ENCODE data around the gene DBF4. TPM values are rescaled to one million over a fixed set of nuclear protein-coding genes. Genes with fewer than 3 reads are reported as not detected.

Gene DBF4
- total RNA-seq, 1 donor from 2014 or later = 148 TPM

DNA sequence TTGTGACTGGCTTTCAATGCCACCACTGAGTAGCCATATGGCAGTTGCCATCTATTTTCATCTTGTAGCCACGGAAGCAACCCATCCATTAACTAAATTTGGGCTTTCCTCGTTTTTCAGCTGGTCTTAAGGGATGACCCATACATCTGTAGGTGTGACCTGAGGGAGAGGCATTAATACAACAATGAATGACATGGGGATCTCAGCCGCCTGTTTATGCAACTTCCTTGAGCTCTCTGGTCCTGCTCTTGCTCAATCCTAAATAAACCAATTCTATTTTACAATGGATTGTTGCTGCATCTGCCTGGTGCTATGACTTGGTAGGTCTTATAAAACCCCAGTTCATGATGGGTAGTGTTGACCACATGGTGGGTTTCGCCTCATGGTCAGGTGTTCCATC, 35.8 kb downstream of the DBF4 start:
- H3K4me1 Mint-ChIP-seq = no peaks in the 10 kb centered on the region
- Histone ChIP-seq H3K4me3 (no peak overlapping the region), H3K9me3 (ENCODE audit: low read depth) (no peaks in the 10 kb centered on the region), H3K36me3 (peaks cover 7% of the 10 kb centered on the region), H3F3A (ENCODE audit: low read depth) (peaks cover 15% of the 10 kb centered on the region), H3K4me2 (no peak overlapping the region), H3K27ac (no peak overlapping the region), H3K27me3 (no peaks in the 10 kb centered on the region), H3K9ac (no peak overlapping the region), H3K79me2 (ENCODE audit: low read depth) (no peaks in the 10 kb centered on the region), H4K20me1 (ENCODE audit: low read depth) (no peaks in the 10 kb centered on the region), H3K4me1 (no peaks in the 10 kb centered on the region), H2AFZ (replicated peaks) (no peak overlapping the region)
- DNase-seq (ENCODE audit: low spot score) = no peak
- H3K9me3 Mint-ChIP-seq = no peaks in the 10 kb centered on the region
- TF ChIP-seq EZH2 (IDR thresholded peaks at IDR 0.05) (no peak), EZH2phosphoT487 (IDR thresholded peaks at IDR 0.05) (no peak)
- TF ChIP-seq, protein P1, sequence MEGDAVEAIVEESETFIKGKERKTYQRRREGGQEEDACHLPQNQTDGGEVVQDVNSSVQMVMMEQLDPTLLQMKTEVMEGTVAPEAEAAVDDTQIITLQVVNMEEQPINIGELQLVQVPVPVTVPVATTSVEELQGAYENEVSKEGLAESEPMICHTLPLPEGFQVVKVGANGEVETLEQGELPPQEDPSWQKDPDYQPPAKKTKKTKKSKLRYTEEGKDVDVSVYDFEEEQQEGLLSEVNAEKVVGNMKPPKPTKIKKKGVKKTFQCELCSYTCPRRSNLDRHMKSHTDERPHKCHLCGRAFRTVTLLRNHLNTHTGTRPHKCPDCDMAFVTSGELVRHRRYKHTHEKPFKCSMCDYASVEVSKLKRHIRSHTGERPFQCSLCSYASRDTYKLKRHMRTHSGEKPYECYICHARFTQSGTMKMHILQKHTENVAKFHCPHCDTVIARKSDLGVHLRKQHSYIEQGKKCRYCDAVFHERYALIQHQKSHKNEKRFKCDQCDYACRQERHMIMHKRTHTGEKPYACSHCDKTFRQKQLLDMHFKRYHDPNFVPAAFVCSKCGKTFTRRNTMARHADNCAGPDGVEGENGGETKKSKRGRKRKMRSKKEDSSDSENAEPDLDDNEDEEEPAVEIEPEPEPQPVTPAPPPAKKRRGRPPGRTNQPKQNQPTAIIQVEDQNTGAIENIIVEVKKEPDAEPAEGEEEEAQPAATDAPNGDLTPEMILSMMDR (IDR thresholded peaks at IDR 0.05) = no peak
- H3K27me3 Mint-ChIP-seq (ENCODE audit: insufficient read depth, low read depth) = peaks cover 4% of the 10 kb centered on the region
- no peak overlapping the region for H3K4me3 Mint-ChIP-seq
- no peak overlapping the region for H3K27ac Mint-ChIP-seq
- H3K36me3 Mint-ChIP-seq = peaks cover 10% of the 10 kb centered on the region

DNA sequence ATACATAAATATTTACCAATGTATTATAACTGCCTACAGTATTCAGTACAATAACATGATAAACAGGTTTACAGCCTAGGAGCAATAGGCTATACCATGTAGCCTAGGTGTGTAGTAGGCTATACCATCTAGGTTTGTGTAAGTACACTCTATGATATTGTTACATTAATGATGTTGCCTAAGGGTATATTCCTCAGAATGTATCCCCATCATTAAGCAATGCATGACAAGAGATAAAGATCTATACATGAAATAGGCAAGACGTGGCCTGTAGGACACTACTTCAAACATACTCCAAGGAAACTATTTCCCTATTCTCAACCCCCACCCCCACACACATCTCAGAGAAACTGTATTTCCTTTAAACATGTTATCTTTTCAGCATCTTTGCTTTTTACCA, 42.4 kb downstream of the DBF4 start:
- TF ChIP-seq EZH2phosphoT487 (IDR thresholded peaks at IDR 0.05) (no peak), EZH2 (IDR thresholded peaks at IDR 0.05) (no peak)
- TF ChIP-seq, protein P1 (IDR thresholded peaks at IDR 0.05) = no peak
- Histone ChIP-seq H3K79me2 (ENCODE audit: low read depth) (no peaks in the 10 kb centered on the region), H3F3A (ENCODE audit: low read depth) (no peaks in the 10 kb centered on the region), H4K20me1 (ENCODE audit: low read depth) (no peaks in the 10 kb centered on the region), H3K4me1 (no peaks in the 10 kb centered on the region), H3K9ac (no peak overlapping the region), H3K27ac (no peak overlapping the region), H3K36me3 (no peaks in the 10 kb centered on the region), H3K4me2 (no peak overlapping the region), H3K9me3 (ENCODE audit: low read depth) (no peaks in the 10 kb centered on the region), H3K27me3 (no peaks in the 10 kb centered on the region), H3K4me3 (no peak overlapping the region), H2AFZ (replicated peaks) (no peak overlapping the region)
- H3K36me3 Mint-ChIP-seq = no peaks in the 10 kb centered on the region
- no peaks in the 10 kb centered on the region for H3K9me3 Mint-ChIP-seq
- no peak overlapping the region for H3K4me3 Mint-ChIP-seq
- H3K4me1 Mint-ChIP-seq = no peaks in the 10 kb centered on the region
- no peak for DNase-seq (ENCODE audit: low spot score)
- no peak overlapping the region for H3K27ac Mint-ChIP-seq
- no peaks in the 10 kb centered on the region for H3K27me3 Mint-ChIP-seq (ENCODE audit: insufficient read depth, low read depth)

DNA sequence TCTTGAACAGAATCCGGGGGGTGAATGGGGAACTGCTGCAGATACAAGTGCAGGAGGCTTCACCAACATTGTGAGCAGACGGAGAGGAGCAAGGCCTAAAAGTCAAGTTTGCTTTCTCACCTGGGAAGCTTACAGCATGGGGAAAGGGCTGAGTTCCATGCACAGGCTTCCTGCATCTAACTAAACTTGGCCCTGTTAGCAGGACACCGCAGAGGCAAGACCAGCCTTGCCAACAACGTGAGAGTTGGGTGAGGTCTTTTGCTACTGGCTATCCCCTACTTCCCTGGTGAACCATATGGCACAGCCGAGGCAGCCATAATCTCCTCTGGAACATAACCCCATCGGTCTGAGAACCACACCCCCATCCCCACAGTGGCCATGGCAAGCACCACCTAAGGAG, 43.6 kb downstream of the DBF4 start:
- Histone ChIP-seq H3K36me3 (no peaks in the 10 kb centered on the region), H3K79me2 (ENCODE audit: low read depth) (no peaks in the 10 kb centered on the region), H2AFZ (replicated peaks) (no peak overlapping the region), H3K27ac (no peak overlapping the region), H3K9me3 (ENCODE audit: low read depth) (no peaks in the 10 kb centered on the region), H3K27me3 (no peaks in the 10 kb centered on the region), H3K4me3 (no peak overlapping the region), H3K9ac (no peak overlapping the region), H3K4me1 (no peaks in the 10 kb centered on the region), H4K20me1 (ENCODE audit: low read depth) (no peaks in the 10 kb centered on the region), H3F3A (ENCODE audit: low read depth) (no peaks in the 10 kb centered on the region), H3K4me2 (no peak overlapping the region)
- no peaks in the 10 kb centered on the region for H3K27me3 Mint-ChIP-seq (ENCODE audit: insufficient read depth, low read depth)
- no peak for DNase-seq (ENCODE audit: low spot score)
- no peak overlapping the region for H3K4me3 Mint-ChIP-seq
- no peak for TF ChIP-seq EZH2phosphoT487 (IDR thresholded peaks at IDR 0.05)
- TF ChIP-seq, protein P1 (IDR thresholded peaks at IDR 0.05) = no peak
- no peak for TF ChIP-seq EZH2 (IDR thresholded peaks at IDR 0.05)
- H3K9me3 Mint-ChIP-seq = no peaks in the 10 kb centered on the region
- H3K4me1 Mint-ChIP-seq = no peaks in the 10 kb centered on the region
- no peak overlapping the region for H3K27ac Mint-ChIP-seq
- no peaks in the 10 kb centered on the region for H3K36me3 Mint-ChIP-seq

Data from neural progenitor cell (in vitro differentiated cells).